WERI-Rb-1 (cell line): Measurements from ENCODE around the gene TCF7.

Experiments used
- DNase-seq: peaks from one replicate; pipeline ENCODE4 v3.0.0-alpha.2; 2020
- H3K27ac ChIP-seq: fragments of 250-450 bp; sonication (Bioruptor Pico); 2 replicates; pipeline ENCODE4 v1.5.1; 2020; ENCODE audit warnings: mild to moderate bottlenecking, moderate library complexity
- H3K27me3 ChIP-seq: fragments of 250-450 bp; sonication (Bioruptor Pico); 2 replicates; pipeline ENCODE4 v1.5.1; 2021; ENCODE audit warnings: mild to moderate bottlenecking, low read depth, moderate library complexity; ENCODE audit not compliant: insufficient read depth, severe bottlenecking
- H3K36me3 ChIP-seq: fragments of 250-450 bp; sonication (Bioruptor Pico); 2 replicates; pipeline ENCODE4 v1.5.1; 2020; ENCODE audit warnings: mild to moderate bottlenecking, moderate library complexity
- H3K4me3 ChIP-seq: 2 replicates; pipeline ENCODE4 v1.5.1; 2011; ENCODE audit warnings: low read depth, mild to moderate bottlenecking, control low read depth, low read length
- H3K9me3 ChIP-seq: fragments of 250-450 bp; sonication (Bioruptor Pico); 2 replicates; pipeline ENCODE4 v1.5.1; 2021; ENCODE audit warnings: mild to moderate bottlenecking, moderate library complexity; ENCODE audit not compliant: severe bottlenecking
- TF ChIP-seq, protein P1 (sequence below): IDR thresholded peaks from 2 replicates; pipeline ENCODE4 v1.5.1; 2011; ENCODE audit warnings: low read depth, mild to moderate bottlenecking, control low read depth, inconsistent platforms, low read length

The TCF7 gene

DNA sequence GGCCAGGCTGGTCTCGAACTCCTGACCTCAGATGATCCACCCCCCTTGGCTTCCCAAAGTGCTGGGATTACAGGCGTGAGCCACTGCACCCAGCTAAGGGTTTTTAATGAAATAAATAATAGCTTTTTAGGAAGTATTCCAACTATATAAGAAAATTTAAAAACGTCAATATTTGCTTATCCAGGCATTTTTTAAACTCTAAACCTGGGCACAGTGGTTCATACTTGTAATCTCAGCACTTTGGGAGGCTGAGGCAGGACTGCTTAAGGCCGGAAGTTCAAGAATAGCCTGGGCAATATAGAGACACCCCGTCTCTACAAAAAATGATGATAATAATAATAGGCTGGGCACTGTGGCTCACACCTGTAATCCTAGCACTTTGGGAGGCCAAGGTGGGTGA is 48.1 kb downstream of the TCF7 start:
- TF ChIP-seq, protein P1, sequence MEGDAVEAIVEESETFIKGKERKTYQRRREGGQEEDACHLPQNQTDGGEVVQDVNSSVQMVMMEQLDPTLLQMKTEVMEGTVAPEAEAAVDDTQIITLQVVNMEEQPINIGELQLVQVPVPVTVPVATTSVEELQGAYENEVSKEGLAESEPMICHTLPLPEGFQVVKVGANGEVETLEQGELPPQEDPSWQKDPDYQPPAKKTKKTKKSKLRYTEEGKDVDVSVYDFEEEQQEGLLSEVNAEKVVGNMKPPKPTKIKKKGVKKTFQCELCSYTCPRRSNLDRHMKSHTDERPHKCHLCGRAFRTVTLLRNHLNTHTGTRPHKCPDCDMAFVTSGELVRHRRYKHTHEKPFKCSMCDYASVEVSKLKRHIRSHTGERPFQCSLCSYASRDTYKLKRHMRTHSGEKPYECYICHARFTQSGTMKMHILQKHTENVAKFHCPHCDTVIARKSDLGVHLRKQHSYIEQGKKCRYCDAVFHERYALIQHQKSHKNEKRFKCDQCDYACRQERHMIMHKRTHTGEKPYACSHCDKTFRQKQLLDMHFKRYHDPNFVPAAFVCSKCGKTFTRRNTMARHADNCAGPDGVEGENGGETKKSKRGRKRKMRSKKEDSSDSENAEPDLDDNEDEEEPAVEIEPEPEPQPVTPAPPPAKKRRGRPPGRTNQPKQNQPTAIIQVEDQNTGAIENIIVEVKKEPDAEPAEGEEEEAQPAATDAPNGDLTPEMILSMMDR: no peak
- Histone ChIP-seq H3K27ac (no peak overlapping the region), H3K9me3 (no peaks in the 10 kb centered on the region), H3K27me3 (no peaks in the 10 kb centered on the region), H3K36me3 (peaks cover 89% of the 10 kb centered on the region), H3K4me3 (no peak overlapping the region)
- no peak for DNase-seq

DNA sequence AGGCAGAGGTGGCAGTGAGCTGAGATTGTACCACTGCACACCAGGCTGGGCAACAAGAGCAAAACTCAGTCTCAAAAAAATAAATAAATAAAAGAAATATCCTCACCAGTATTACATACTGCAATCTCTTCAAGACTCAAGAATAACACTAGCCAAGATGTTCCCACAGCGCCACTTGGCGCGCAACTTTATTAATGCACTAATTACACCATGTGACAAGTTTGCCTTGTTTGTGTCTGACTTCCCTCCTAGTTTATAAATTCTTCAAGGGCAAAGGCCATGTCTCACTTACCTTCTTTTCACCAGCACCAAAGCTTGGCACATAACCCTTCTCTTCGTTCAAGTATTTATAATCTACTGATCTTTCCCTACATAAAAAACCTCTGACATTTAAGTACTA is 57.5 kb downstream of the TCF7 start:
- peaks cover 66% of the 10 kb centered on the region for H3K36me3 ChIP-seq
- H3K27me3 ChIP-seq: no peaks in the 10 kb centered on the region
- no peak overlapping the region for H3K27ac ChIP-seq
- TF ChIP-seq, protein P1: no peak
- H3K9me3 ChIP-seq: no peaks in the 10 kb centered on the region
- no peak for DNase-seq
- H3K4me3 ChIP-seq: no peak overlapping the region

DNA sequence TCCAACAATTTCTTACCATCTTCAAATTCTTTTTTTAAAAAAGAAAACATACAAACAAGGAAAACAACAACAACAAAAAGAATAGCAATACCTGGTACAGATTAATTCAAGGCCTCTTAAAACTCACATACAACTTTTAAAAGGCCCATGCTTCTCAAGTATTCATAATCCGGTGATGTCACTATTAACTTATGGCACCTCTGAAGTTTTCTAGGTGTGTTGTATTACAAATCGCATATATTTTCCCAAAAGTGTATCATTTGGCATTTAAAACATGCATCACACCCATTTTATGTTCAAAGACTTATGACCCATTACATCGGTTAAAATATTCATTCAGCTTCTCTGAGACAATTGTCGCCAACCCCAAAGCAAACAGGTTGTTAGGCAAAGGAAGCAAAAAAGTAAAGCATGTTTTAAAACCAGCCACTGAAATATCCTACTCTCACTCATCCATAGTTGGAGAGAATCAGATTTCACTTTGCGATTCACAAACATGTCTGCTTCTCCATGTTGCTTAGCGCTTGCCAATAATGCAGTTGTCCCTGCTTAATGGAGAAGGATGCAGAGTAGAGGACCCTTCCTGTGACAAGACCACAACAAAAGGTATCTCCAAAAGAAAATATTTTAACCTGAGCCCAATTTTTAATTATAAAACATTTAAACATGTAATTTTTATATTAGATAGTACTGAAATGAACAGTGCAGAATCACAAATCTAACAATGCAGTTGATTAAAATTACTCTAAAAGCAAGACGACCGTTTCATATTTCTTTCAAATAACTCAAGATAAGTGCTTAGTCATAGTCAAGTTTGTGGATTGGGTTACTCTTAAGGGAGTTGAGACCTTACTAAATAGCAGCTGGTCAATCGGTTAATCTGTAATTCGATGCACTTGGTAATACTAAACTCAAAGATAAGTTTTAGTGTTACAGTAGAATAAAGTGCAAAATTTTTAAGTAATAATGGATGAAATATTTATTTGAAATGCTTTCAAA is 60.7 kb downstream of the TCF7 start:
- TF ChIP-seq, protein P1: no peak
- H3K36me3 ChIP-seq: peaks cover 41% of the 10 kb centered on the region
- peak overlapping the region; percentile 100 for H3K27ac ChIP-seq
- peak overlapping the region; percentile 98 for H3K4me3 ChIP-seq
- no peaks in the 10 kb centered on the region for H3K9me3 ChIP-seq
- no peak for DNase-seq
- H3K27me3 ChIP-seq: no peaks in the 10 kb centered on the region

DNA sequence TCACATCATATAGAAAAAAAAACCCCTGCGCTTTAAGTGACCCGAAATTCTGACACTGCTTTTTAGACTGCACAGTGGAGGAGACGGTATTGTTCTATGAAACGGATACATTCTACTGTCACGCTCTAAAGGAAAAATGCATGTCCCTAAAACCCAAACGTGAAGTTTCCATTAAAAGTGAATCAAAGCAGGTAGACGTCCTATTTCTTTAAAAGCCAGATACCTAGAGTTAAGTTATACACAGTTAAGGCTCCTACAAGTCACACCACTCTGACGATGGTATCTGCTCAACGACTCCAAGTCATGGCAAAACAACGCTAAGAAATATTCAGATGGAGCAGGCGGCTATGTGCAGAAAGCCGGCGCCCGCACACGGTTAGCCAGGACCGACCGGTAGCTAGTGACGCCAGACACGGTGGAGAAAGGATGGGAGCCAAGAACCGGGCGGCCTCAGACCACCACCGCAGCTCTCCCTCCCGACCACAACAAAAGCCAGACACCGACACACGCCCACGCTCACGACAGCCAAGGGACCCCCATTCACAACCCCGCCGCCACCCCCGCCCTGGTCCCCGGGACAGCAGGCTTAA is 61.5 kb downstream of the TCF7 start:
- no peaks in the 10 kb centered on the region for H3K27me3 ChIP-seq
- no peak for DNase-seq
- peak overlapping the region; percentile 98 for H3K4me3 ChIP-seq
- TF ChIP-seq, protein P1: no peak
- peaks cover 33% of the 10 kb centered on the region for H3K36me3 ChIP-seq
- no peaks in the 10 kb centered on the region for H3K9me3 ChIP-seq
- H3K27ac ChIP-seq: peak overlapping the region; percentile 100

- TF ChIP-seq, protein P1: 0 out of 2 replicates have a peak, but pooled peaks have one; percentile 1
- peaks cover 25% of the 10 kb centered on the region for H3K36me3 ChIP-seq
- DNase-seq: peak; percentile 84
These were observed 62.3 kb downstream of the TCF7 start, which contains the start of gene SKP1 for GRCh38 chr5:134176511-134177368. SKP1 (minus strand) TSS chr5:134176950; CDS start chr5:134174022, 2,928 bp downstream.

More at GRCh38 chr5:134176511-134177368, 62.3 kb downstream of the TCF7 start, which contains the start of gene SKP1:
- Histone ChIP-seq H3K4me3 (peak within 1 kb of the TSS; percentile 98), H3K27me3 (no peaks in the 10 kb centered on the region), H3K27ac (peak within 1 kb of the TSS; percentile 100), H3K9me3 (no peaks in the 10 kb centered on the region)
